Testis (tissue), 2 donors: ENCODE data around the gene CLRN1.

Experiments used
- POLR2A ChIP-seq: fragments of 450-650 bp; IDR thresholded peaks from one replicate; pipeline ENCODE4 v1.6.1; 2017; ENCODE audit warnings: antibody characterized with exemption, mild to moderate bottlenecking, moderate library complexity
- TF ChIP-seq, protein P1 (sequence below), 3 experiments: fragments of 450-650 bp in 2 of 3; fragments of 200-600 bp in 1 of 3; sonication (generic) in 1 of 3; IDR thresholded peaks; one replicate each; pipeline ENCODE4 v1.5.1; 2016 to 2019; ENCODE audit warnings: antibody characterized with exemption in 3 of 3, mild to moderate bottlenecking in 2 of 3, moderate library complexity in 1 of 3

DNA sequence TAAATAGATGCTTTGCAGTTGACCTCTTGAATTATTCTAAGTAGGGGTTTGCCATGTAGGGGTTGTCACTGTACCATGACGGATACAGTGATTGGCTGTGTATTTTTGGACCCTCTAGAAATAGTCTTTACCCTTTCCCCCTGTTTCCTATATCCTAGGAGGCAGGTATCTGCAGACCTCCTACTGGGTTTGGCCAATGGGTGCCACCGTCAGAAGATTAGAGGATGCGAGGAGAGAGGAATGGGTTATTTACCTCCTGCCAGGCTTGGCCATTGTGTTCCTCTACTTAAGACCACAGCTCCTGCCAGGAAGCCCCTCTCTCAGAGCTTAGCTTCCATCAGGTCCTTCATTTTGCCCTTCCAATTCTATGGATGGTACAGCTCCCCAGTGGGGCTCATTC is 40.2 kb upstream of the CLRN1 start:
- TF ChIP-seq POLR2A, result no peak
- TF ChIP-seq, protein P1, sequence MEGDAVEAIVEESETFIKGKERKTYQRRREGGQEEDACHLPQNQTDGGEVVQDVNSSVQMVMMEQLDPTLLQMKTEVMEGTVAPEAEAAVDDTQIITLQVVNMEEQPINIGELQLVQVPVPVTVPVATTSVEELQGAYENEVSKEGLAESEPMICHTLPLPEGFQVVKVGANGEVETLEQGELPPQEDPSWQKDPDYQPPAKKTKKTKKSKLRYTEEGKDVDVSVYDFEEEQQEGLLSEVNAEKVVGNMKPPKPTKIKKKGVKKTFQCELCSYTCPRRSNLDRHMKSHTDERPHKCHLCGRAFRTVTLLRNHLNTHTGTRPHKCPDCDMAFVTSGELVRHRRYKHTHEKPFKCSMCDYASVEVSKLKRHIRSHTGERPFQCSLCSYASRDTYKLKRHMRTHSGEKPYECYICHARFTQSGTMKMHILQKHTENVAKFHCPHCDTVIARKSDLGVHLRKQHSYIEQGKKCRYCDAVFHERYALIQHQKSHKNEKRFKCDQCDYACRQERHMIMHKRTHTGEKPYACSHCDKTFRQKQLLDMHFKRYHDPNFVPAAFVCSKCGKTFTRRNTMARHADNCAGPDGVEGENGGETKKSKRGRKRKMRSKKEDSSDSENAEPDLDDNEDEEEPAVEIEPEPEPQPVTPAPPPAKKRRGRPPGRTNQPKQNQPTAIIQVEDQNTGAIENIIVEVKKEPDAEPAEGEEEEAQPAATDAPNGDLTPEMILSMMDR (IDR thresholded peaks at IDR 0.05), result no peak
